Measurements from ENCODE around the gene ASCC2.
"Not testable (repeated sequence)": the region's sequence is repeated elsewhere in the genome, so short reads cannot be mapped to it uniquely, and the experiment has no call there.

The ASCC2 gene

GRCh38 chr22:29837741-29838598 is at the start of gene ASCC2:
ASCC2 (minus strand) TSS chr22:29838274; CDS start chr22:29832325, 5,949 bp downstream.
- peak; percentile 100 for DNase-seq

GRCh38 chr22:29887358-29887757 is 49.3 kb upstream of the ASCC2 start:
- DNase-seq = no peak

GRCh38 chr22:29886596-29886995 is 48.5 kb upstream of the ASCC2 start:
- no peak for DNase-seq

- no peak for DNase-seq
Observed at GRCh38 chr22:29885610-29886009, 47.5 kb upstream of the ASCC2 start.

- no peak for DNase-seq
Observed at GRCh38 chr22:29883775-29884097, 45.7 kb upstream of the ASCC2 start.

- peak; percentile 98 for DNase-seq
Observed at GRCh38 chr22:29883045-29883774, 45.1 kb upstream of the ASCC2 start, which contains the start of gene MTMR3. MTMR3 (plus strand) TSS chr22:29883174; CDS start chr22:29971060, 87,886 bp downstream.

GRCh38 chr22:29882716-29883044 is 44.6 kb upstream of the ASCC2 start:
- DNase-seq = no peak

- DNase-seq = no peak
Observed at GRCh38 chr22:29879753-29880152, 41.7 kb upstream of the ASCC2 start.

GRCh38 chr22:29877620-29878019 is 39.5 kb upstream of the ASCC2 start:
- no peak for DNase-seq

GRCh38 chr22:29873943-29874342 is 35.9 kb upstream of the ASCC2 start:
- no peak for DNase-seq

GRCh38 chr22:29872989-29873388 is 34.9 kb upstream of the ASCC2 start:
- no peak for DNase-seq

- DNase-seq = no peak
Observed at GRCh38 chr22:29872144-29872893, 34.2 kb upstream of the ASCC2 start.

GRCh38 chr22:29871684-29872083 is 33.6 kb upstream of the ASCC2 start:
- DNase-seq = no peak

- no peak for DNase-seq
Observed at GRCh38 chr22:29870574-29870973, 32.5 kb upstream of the ASCC2 start.

GRCh38 chr22:29867851-29868250 is 29.8 kb upstream of the ASCC2 start:
- no peak for DNase-seq

- DNase-seq = no peak
Observed at GRCh38 chr22:29867260-29867659, 29.2 kb upstream of the ASCC2 start.

GRCh38 chr22:29865572-29865971 is 27.5 kb upstream of the ASCC2 start:
- DNase-seq = not testable (repeated sequence)

- no peak for DNase-seq
Observed at GRCh38 chr22:29861672-29862297, 23.7 kb upstream of the ASCC2 start.

- no peak for DNase-seq
Observed at GRCh38 chr22:29860006-29860766, 22.1 kb upstream of the ASCC2 start.

GRCh38 chr22:29859030-29859429 is 21.0 kb upstream of the ASCC2 start:
- DNase-seq = not testable (repeated sequence)

- DNase-seq = no peak
Observed at GRCh38 chr22:29856496-29856895, 18.4 kb upstream of the ASCC2 start.

GRCh38 chr22:29855611-29856181 is 17.6 kb upstream of the ASCC2 start:
- no peak for DNase-seq

Data from activated effector memory CD4-positive, alpha-beta T cell treated with anti-CD3 and anti-CD28 coated beads, Interleukin-2, amount 50 U/mL, for 16 hours (primary cell).